Vagina (tissue), 2 donors: ENCODE measurements around the gene BCOR.

Experiments used
- POLR2A ChIP-seq, 2 donors: fragments of 450-650 bp; IDR thresholded peaks; one replicate each; pipeline ENCODE4 v1.6.1; 2017; ENCODE audit warnings: antibody characterized with exemption in 2 of 2, mild to moderate bottlenecking in 2 of 2, moderate library complexity in 2 of 2
- POLR2AphosphoS5 ChIP-seq, 2 donors: sonication (generic); formaldehyde crosslinking; IDR thresholded peaks; one replicate each; pipeline ENCODE4 v1.9.0; 2017; ENCODE audit warnings: antibody characterized with exemption in 2 of 2, mild to moderate bottlenecking in 2 of 2, low read depth in 1 of 2; ENCODE audit not compliant: insufficient read depth in 1 of 2
- TF ChIP-seq, protein P1 (sequence below), 3 experiments: fragments of 450-650 bp in 2 of 3; fragments of 200-600 bp in 1 of 3; sonication (generic) in 1 of 3; IDR thresholded peaks; one replicate each; pipeline ENCODE4 v1.5.1; 2017 to 2019; ENCODE audit warnings: antibody characterized with exemption in 3 of 3, mild to moderate bottlenecking in 2 of 3, moderate library complexity in 2 of 3

DNA sequence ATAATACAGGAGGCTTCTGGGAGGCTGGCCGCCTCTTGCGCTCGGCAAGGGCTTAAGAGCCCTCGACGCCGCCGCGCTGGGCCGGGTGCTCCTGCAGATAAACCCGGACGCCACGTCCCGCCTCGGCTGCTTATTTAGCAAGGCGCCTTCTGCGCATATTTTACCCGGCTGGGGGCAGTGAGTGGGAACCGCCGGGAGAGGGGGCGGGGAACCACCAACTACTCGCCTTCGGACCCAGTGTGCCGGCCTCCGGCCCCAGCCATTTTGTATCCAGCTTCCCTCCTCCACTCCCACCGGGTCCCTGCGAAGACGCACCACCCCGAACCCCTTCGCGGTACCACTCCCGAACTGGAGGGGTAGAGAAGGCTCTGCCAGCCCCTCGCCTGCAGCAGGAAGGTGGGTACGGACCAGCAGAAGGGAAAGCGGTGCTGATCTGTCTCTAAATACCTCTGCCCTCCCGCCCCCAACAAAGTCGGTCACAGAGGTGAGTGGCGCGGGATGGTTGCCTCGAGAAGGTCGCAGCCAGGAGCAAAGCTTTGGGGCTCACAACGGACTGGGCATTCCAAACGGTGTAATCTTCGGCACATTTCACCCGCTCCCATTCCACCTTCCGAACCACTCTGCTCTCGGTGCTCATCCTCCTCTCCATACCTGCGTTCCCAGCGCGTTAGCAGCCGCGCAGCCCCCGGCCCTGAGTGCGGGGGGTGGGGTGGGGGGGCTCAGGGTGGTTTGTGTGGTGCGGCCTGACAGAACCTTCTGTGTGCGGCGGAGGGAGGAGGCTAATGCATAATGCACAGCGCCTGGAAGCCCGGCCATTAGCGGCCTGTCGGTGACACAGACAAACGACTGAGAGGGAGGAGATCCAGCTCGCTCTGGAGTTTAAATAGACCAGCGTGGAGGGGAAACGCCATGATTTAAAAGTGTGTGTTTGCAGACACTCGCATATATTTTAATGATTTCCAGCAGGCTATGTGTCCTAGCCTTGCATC lies 4.9 kb upstream of the BCOR start:
- TF ChIP-seq, protein P1, sequence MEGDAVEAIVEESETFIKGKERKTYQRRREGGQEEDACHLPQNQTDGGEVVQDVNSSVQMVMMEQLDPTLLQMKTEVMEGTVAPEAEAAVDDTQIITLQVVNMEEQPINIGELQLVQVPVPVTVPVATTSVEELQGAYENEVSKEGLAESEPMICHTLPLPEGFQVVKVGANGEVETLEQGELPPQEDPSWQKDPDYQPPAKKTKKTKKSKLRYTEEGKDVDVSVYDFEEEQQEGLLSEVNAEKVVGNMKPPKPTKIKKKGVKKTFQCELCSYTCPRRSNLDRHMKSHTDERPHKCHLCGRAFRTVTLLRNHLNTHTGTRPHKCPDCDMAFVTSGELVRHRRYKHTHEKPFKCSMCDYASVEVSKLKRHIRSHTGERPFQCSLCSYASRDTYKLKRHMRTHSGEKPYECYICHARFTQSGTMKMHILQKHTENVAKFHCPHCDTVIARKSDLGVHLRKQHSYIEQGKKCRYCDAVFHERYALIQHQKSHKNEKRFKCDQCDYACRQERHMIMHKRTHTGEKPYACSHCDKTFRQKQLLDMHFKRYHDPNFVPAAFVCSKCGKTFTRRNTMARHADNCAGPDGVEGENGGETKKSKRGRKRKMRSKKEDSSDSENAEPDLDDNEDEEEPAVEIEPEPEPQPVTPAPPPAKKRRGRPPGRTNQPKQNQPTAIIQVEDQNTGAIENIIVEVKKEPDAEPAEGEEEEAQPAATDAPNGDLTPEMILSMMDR (IDR thresholded peaks at IDR 0.05), result no peak
- TF ChIP-seq POLR2AphosphoS5 (IDR thresholded peaks at IDR 0.05; ENCODE audit: insufficient read depth in 1 of 2, low read depth in 1 of 2), result no peak
- TF ChIP-seq POLR2A (IDR thresholded peaks at IDR 0.05), result no peak
